ENCODE data around the gene ETF1. TPM values are rescaled to one million over a fixed set of nuclear protein-coding genes. Genes with fewer than 3 reads are reported as not detected.

The ETF1 gene
- total RNA-seq, 1 donor from 2014 or later: 116 TPM

- Histone ChIP-seq H3K4me1 (peaks cover 6% of the 10 kb centered on the region), H3F3A (ENCODE audit: low read depth) (peaks cover 21% of the 10 kb centered on the region), H3K4me3 (no peak overlapping the region), H3K79me2 (ENCODE audit: low read depth) (peaks cover 100% of the 10 kb centered on the region), H4K20me1 (ENCODE audit: low read depth) (peaks cover 86% of the 10 kb centered on the region), H2AFZ (replicated peaks) (no peak overlapping the region), H3K9me3 (ENCODE audit: low read depth) (no peaks in the 10 kb centered on the region), H3K36me3 (no peaks in the 10 kb centered on the region), H3K27me3 (no peaks in the 10 kb centered on the region), H3K4me2 (no peak overlapping the region), H3K9ac (no peak overlapping the region), H3K27ac (no peak overlapping the region)
- DNase-seq (ENCODE audit: low spot score): no peak
- H3K4me3 Mint-ChIP-seq: no peak overlapping the region
- H3K9me3 Mint-ChIP-seq: no peaks in the 10 kb centered on the region
- H3K27ac Mint-ChIP-seq: no peak overlapping the region
- peaks cover 6% of the 10 kb centered on the region for H3K4me1 Mint-ChIP-seq
- peaks cover 30% of the 10 kb centered on the region for H3K36me3 Mint-ChIP-seq
- TF ChIP-seq EZH2phosphoT487 (IDR thresholded peaks at IDR 0.05): no peak
- H3K27me3 Mint-ChIP-seq (ENCODE audit: insufficient read depth, low read depth): no peaks in the 10 kb centered on the region
Observed at GRCh38 chr5:138536215-138536614, 6.8 kb downstream of the ETF1 start.

DNA sequence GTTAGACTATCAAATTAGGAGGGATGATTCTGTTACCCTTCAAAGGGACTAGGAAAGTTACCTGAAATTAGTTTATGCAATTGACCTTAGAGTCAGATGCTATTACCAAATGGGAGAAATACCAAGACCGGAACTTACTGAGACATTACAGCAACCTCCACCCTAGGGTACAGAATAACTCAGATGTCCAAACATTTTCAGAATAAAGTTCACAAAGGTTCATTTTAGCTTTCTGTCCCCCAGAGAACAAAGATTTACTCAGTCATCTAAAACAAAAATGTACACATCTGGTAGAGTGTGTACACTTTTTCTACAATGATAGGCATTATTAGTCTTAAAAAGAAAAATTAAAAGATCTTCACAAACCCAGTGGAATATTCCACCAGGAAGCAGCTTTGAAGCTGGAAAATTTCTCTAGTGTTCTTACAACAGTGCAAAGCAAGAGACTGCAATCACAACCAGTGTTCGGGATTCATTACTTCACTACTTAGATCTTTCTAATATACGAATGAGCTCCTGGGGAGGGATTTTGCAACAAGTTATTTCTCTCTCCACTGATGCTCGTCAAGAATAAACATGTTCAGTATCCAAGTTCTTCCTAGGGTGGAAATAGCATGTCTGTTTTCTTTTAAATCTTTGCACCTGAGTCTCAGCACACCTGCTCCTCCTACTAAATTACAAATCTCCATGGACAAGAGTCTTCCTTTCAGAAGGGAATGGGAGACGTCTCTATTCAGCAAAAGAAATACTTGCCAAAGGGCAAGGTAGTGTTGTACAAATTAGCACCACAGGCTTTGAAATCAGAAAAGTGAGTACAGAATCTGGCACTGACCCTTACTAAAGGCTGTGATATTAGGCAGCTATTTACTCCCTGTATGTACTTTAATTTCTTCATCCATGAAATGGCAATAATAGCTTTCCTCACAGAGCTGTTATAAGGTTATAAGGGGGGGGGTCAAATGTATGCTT lies 8.8 kb downstream of the ETF1 start:
- no peaks in the 10 kb centered on the region for H3K9me3 Mint-ChIP-seq
- H3K4me2 ChIP-seq: no peak overlapping the region
- H3F3A ChIP-seq (ENCODE audit: low read depth): peaks cover 7% of the 10 kb centered on the region
- TF ChIP-seq EZH2phosphoT487 (IDR thresholded peaks at IDR 0.05): no peak
- no peak for TF ChIP-seq EZH2 (IDR thresholded peaks at IDR 0.05)
- no peak for TF ChIP-seq CTCF (IDR thresholded peaks at IDR 0.05)
- H4K20me1 ChIP-seq (ENCODE audit: low read depth): peaks cover 84% of the 10 kb centered on the region
- H3K79me2 ChIP-seq (ENCODE audit: low read depth): peaks cover 100% of the 10 kb centered on the region
- no peaks in the 10 kb centered on the region for H3K4me1 Mint-ChIP-seq
- H3K4me3 ChIP-seq: no peak overlapping the region
- no peak overlapping the region for H2AFZ ChIP-seq (replicated peaks)
- DNase-seq (ENCODE audit: low spot score): no peak
- H3K9ac ChIP-seq: no peak overlapping the region
- no peaks in the 10 kb centered on the region for H3K27me3 ChIP-seq
- H3K4me3 Mint-ChIP-seq: no peak overlapping the region
- no peaks in the 10 kb centered on the region for H3K27me3 Mint-ChIP-seq (ENCODE audit: insufficient read depth, low read depth)
- no peaks in the 10 kb centered on the region for H3K36me3 ChIP-seq
- H3K27ac Mint-ChIP-seq: no peak overlapping the region
- H3K4me1 ChIP-seq: no peaks in the 10 kb centered on the region
- H3K9me3 ChIP-seq (ENCODE audit: low read depth): no peaks in the 10 kb centered on the region
- H3K36me3 Mint-ChIP-seq: peaks cover 33% of the 10 kb centered on the region
- no peak overlapping the region for H3K27ac ChIP-seq

GRCh38 chr5:138529812-138530211 lies 13.2 kb downstream of the ETF1 start:
- Mint-ChIP-seq H3K9me3 (no peaks in the 10 kb centered on the region), H3K4me3 (no peak overlapping the region), H3K27ac (no peak overlapping the region), H3K4me1 (no peaks in the 10 kb centered on the region), H3K36me3 (peaks cover 29% of the 10 kb centered on the region), H3K27me3 (ENCODE audit: insufficient read depth, low read depth) (peaks cover under 1% of the 10 kb centered on the region)
- Histone ChIP-seq H3K27ac (no peak overlapping the region), H3K4me2 (no peak overlapping the region), H4K20me1 (ENCODE audit: low read depth) (peaks cover 66% of the 10 kb centered on the region), H3K79me2 (ENCODE audit: low read depth) (peaks cover 100% of the 10 kb centered on the region), H3K27me3 (no peaks in the 10 kb centered on the region), H3F3A (ENCODE audit: low read depth) (peaks cover under 1% of the 10 kb centered on the region), H3K4me3 (no peak overlapping the region), H2AFZ (replicated peaks) (no peak overlapping the region), H3K9ac (no peak overlapping the region), H3K4me1 (no peaks in the 10 kb centered on the region), H3K9me3 (ENCODE audit: low read depth) (no peaks in the 10 kb centered on the region), H3K36me3 (no peaks in the 10 kb centered on the region)
- DNase-seq (ENCODE audit: low spot score): no peak
- TF ChIP-seq EZH2 (IDR thresholded peaks at IDR 0.05) (no peak), CTCF (IDR thresholded peaks at IDR 0.05) (no peak), EZH2phosphoT487 (IDR thresholded peaks at IDR 0.05) (no peak)
